MG63 (cell line): ENCODE data around the gene ABCB7. TPM values are rescaled to one million over a fixed set of nuclear protein-coding genes. Genes with fewer than 3 reads are reported as not detected.
"Not testable (repeated sequence)": the region's sequence is repeated elsewhere in the genome, so short reads cannot be mapped to it uniquely, and the experiment has no call there.

Experiments used
- DNase-seq: peaks from one replicate; pipeline ENCODE4 v3.0.0-alpha.2; 2020
- H3K27me3 ChIP-seq: fragments of 250-450 bp; sonication (Bioruptor Pico); 2 replicates; pipeline ENCODE4 v1.5.1; 2020; ENCODE audit warnings: mild to moderate bottlenecking, moderate library complexity
- H3K36me3 ChIP-seq: fragments of 250-450 bp; sonication (Bioruptor Pico); 2 replicates; pipeline ENCODE4 v1.5.1; 2020; ENCODE audit warnings: mild to moderate bottlenecking, moderate library complexity
- H3K4me3 ChIP-seq: fragments of 250-450 bp; sonication (Bioruptor Pico); 2 replicates; pipeline ENCODE4 v1.5.1; 2020; ENCODE audit warnings: mild to moderate bottlenecking, moderate library complexity
- H3K9me3 ChIP-seq: fragments of 250-450 bp; sonication (Bioruptor Pico); 2 replicates; pipeline ENCODE4 v1.5.1; 2020; ENCODE audit warnings: mild to moderate bottlenecking, moderate library complexity
- total RNA-seq: library from RNA; depleted of rRNA; stranded (reverse); fragments of >200 nt; shearing (Covaris generic); gene quantifications from 2 replicates; pipeline ENCODE4 v1.2.3, GENCODE V29; 2014; ENCODE audit warnings: low replicate concordance; rRNA removed

Gene ABCB7
- total RNA-seq = 5.6 and 9.5 TPM in 2 replicates

DNA sequence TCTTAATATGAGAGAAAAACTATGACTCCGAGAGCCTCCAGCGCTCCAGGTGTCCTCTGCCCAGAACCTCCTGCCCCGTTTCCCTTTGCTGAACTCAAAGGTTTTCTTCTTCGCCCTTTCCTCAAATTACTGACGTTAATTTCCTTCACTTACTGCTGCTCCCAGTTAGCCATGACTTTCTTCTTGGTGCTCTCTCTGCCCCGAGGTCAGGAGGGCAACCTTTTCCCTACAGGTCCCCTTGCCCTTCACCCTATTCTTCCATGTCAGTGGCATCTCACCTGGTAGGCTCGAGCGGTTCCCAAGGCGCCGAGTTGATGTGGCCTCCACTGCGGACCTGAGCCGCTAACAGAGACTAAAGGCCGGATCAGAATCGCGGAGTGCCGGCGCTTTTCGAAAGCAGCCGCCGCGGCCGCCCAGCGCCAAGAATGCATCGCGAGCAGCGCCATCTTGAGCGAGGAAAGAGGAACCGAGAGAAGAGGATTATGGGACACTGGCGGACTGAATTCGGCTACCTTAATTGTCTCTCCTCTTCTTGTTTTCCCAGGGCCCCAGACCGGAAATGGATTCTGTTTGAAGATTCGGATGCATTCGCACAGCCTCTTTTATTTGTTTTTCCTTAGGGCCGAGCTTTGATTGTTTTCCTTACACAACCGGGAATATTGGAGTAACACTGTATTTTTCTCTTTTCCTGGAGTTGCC is at the start of gene ABCB7:
TSS of gene ABCB7 (minus strand) at position 457 of the 699 bp plus-strand sequence. CDS start at position 446, 11 bp downstream.
- Histone ChIP-seq H3K36me3 (no peaks in the 10 kb centered on the region), H3K9me3 (no peaks in the 10 kb centered on the region), H3K27me3 (no peaks in the 10 kb centered on the region), H3K4me3 (peak within 1 kb of the TSS; percentile 70)
- peak; percentile 59 for DNase-seq

DNA sequence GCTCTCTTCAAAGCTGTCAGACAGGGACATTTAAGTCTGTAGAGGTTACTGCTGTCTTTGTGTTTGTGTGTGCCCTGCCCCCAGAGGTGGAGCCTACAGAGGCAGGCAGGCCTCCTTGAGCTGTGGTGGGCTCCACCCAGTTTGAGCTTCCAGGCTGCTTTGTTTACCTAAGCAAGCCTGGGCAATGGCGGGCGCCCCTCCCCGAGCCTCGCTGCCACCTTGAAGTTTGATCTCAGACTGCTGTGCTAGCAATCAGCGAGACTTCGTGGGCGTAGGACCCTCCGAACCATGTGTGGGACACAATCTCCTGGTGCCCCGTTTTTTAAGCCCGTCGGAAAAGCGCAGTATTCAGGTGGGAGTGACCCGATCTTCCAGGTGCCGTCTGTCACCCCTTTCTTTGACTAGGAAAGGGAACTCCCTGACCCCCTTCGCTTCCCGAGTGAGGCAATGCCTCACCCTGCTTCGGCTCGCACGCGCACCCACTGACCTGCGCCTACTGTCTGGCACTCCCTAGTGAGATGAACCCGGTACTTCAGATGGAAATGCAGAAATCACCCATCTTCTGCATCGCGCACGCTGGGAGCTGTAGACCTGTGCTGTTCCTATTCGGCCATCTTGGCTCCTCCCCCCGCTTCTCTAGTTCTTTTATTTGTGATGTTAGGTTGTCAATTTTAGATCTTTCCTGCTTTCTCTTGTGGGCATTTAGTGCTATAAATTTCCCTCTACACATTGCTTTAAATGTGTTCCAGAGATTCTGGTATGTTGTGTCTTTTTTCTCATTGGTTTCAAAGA is 32.5 kb upstream of the ABCB7 start:
- H3K9me3 ChIP-seq, H3K36me3 ChIP-seq, H3K4me3 ChIP-seq, H3K27me3 ChIP-seq, DNase-seq: not testable (repeated sequence)

GRCh38 chrX:75181721-75182120 is 25.6 kb upstream of the ABCB7 start:
- DNase-seq = no peak
- Histone ChIP-seq H3K9me3 (no peaks in the 10 kb centered on the region), H3K27me3 (no peaks in the 10 kb centered on the region), H3K36me3 (no peaks in the 10 kb centered on the region), H3K4me3 (no peak overlapping the region)

- not testable (repeated sequence) for H3K4me3 ChIP-seq, H3K36me3 ChIP-seq, H3K9me3 ChIP-seq, H3K27me3 ChIP-seq, DNase-seq
Observed at GRCh38 chrX:75179536-75180293, 23.6 kb upstream of the ABCB7 start.

- not testable (repeated sequence) for H3K4me3 ChIP-seq, H3K9me3 ChIP-seq, H3K27me3 ChIP-seq, DNase-seq, H3K36me3 ChIP-seq
Observed at GRCh38 chrX:75172257-75172890, 16.3 kb upstream of the ABCB7 start.

GRCh38 chrX:75158054-75158453 is 2.0 kb upstream of the ABCB7 start:
- no peak overlapping the region for H3K4me3 ChIP-seq
- H3K9me3 ChIP-seq = no peaks in the 10 kb centered on the region
- H3K27me3 ChIP-seq = no peaks in the 10 kb centered on the region
- DNase-seq = no peak
- H3K36me3 ChIP-seq = no peaks in the 10 kb centered on the region

DNA sequence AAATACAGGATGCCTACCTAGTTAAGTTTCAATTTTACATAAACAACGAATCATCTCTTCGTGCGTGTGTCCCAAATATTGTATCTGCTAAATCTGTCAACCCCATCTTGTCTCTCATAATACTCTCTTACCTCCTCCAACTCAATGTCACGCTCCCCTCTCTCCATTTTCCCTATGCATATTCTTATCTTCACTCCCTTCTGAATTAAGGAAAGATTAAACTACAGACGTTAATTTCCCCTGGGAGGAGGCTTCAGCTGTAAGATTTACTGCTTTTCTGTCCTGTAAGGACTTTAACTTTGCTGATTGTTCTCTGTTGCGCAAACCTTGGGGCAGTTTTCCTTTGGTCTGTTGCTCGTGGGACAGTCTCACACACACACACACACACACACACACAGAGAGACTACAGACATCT is 455 bp upstream of the ABCB7 start:
- no peaks in the 10 kb centered on the region for H3K9me3 ChIP-seq
- peak overlapping the region; percentile 70 for H3K4me3 ChIP-seq
- no peaks in the 10 kb centered on the region for H3K36me3 ChIP-seq
- DNase-seq = no peak
- H3K27me3 ChIP-seq = no peaks in the 10 kb centered on the region

DNA sequence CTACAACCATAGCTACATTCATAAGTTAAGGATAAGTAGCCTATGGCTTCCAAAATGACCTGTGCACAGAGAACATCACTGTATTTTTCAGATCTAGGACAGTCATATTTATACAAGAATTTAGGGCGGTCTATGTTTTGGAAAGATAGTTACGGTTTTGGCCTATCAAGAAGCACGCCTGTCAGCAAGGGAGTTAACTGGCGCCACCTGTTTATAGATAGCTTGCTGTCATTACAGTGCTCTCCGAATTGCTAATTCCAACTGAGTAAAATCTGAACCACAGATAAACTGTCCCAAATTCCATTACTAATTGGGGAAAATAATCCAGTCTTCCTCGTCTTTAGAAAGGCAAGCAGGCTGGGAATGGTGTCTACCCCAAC is 646 bp downstream of the ABCB7 start:
- Histone ChIP-seq H3K27me3 (no peaks in the 10 kb centered on the region), H3K9me3 (no peaks in the 10 kb centered on the region), H3K36me3 (no peaks in the 10 kb centered on the region), H3K4me3 (peak overlapping the region; percentile 70)
- DNase-seq = no peak

GRCh38 chrX:75154871-75155270 is 1.2 kb downstream of the ABCB7 start:
- DNase-seq = no peak
- Histone ChIP-seq H3K27me3 (no peaks in the 10 kb centered on the region), H3K9me3 (no peaks in the 10 kb centered on the region), H3K4me3 (peak overlapping the region; percentile 70; the same call in 1 of the 2 replicates), H3K36me3 (no peaks in the 10 kb centered on the region)

GRCh38 chrX:75151827-75152592 is 4.1 kb downstream of the ABCB7 start:
- no peaks in the 10 kb centered on the region for H3K27me3 ChIP-seq

DNA sequence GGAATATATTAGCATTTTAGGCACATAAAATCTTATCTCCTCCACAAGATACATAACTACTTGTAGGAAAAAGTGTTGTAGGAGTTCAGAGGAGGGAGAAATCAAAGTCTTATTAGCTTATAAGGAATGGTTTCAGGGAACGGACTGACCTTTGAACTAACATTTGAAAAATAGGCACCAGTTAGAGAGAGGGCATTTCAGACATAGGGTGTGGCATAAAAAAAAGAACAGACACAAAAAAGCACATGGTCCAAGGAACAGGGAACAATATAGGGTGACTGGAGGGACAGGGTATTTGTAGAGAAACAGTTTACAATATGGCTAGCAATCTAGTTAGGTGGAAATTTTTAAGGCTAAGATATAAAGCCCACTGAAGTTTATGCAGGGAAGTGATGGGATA is 6.4 kb downstream of the ABCB7 start:
- Histone ChIP-seq H3K36me3 (no peaks in the 10 kb centered on the region), H3K27me3 (no peaks in the 10 kb centered on the region), H3K9me3 (no peaks in the 10 kb centered on the region), H3K4me3 (no peak overlapping the region)
- no peak for DNase-seq

More at GRCh38 chrX:75151827-75152592, 4.1 kb downstream of the ABCB7 start:
- no peaks in the 10 kb centered on the region for H3K36me3 ChIP-seq
- no peak overlapping the region for H3K4me3 ChIP-seq
- no peaks in the 10 kb centered on the region for H3K9me3 ChIP-seq
- no peak for DNase-seq

- H3K4me3 ChIP-seq = no peak overlapping the region
- DNase-seq = no peak
- no peaks in the 10 kb centered on the region for H3K36me3 ChIP-seq
- H3K27me3 ChIP-seq = no peaks in the 10 kb centered on the region
- H3K9me3 ChIP-seq = no peaks in the 10 kb centered on the region
Observed at GRCh38 chrX:75132672-75133071, 23.4 kb downstream of the ABCB7 start.

- no peaks in the 10 kb centered on the region for H3K36me3 ChIP-seq
- H3K4me3 ChIP-seq = no peak overlapping the region
- no peak for DNase-seq
- no peaks in the 10 kb centered on the region for H3K9me3 ChIP-seq
- no peaks in the 10 kb centered on the region for H3K27me3 ChIP-seq
Observed at GRCh38 chrX:75131973-75132627, 24.0 kb downstream of the ABCB7 start.

GRCh38 chrX:75129069-75129468 is 27.0 kb downstream of the ABCB7 start:
- not testable (repeated sequence) for H3K9me3 ChIP-seq, H3K4me3 ChIP-seq, H3K36me3 ChIP-seq, H3K27me3 ChIP-seq, DNase-seq

DNA sequence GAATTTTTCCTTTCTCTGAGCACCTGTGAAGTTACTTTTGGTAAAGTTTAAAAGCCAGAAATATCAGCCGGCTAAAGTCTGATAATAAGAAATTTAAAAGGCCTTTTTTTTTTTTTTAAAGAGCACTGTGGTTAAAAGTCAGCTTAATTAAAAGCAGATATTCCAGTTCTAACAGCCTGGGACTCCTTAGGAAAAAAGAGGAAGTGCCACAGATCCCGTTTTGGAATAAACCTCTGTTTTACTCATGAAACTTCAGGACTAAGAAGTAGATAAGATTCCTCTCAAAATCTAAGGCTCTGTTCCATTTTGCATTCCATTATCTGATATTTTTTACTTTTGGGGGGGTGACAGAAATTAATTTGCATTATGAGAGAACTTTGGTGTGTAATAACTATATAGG is 37.8 kb downstream of the ABCB7 start:
- Histone ChIP-seq H3K36me3 (no peaks in the 10 kb centered on the region), H3K27me3 (no peaks in the 10 kb centered on the region), H3K4me3 (no peak overlapping the region), H3K9me3 (no peaks in the 10 kb centered on the region)
- no peak for DNase-seq
